Panc1 (cell line): Measurements from ENCODE around the gene MTUS2.

Experiments
- POLR2AphosphoS5 ChIP-seq: IDR thresholded peaks from 2 replicates; pipeline ENCODE4 v1.6.1; 2012; ENCODE audit warnings: mild to moderate bottlenecking, low read depth, low read length, moderate library complexity
- SIN3A ChIP-seq: IDR thresholded peaks from 2 replicates; pipeline ENCODE4 v1.6.1; 2012; ENCODE audit warnings: low read depth, mild to moderate bottlenecking, low read length, moderate library complexity, borderline replicate concordance; ENCODE audit not compliant: insufficient read depth
- TF ChIP-seq, protein P1 (sequence below): fragments of 450-650 bp; IDR thresholded peaks from 2 replicates; pipeline ENCODE4 v1.5.1; 2017; ENCODE audit warnings: mild to moderate bottlenecking
- TF ChIP-seq, protein P2 (sequence below), 2 experiments: IDR thresholded peaks; 2 replicates each; pipeline ENCODE4 v1.6.1; 2011 to 2012; ENCODE audit warnings: low read depth in 2 of 2, control low read depth in 1 of 2, low read length in 1 of 2, mild to moderate bottlenecking in 1 of 2, moderate library complexity in 1 of 2; ENCODE audit not compliant: insufficient read depth in 1 of 2

DNA sequence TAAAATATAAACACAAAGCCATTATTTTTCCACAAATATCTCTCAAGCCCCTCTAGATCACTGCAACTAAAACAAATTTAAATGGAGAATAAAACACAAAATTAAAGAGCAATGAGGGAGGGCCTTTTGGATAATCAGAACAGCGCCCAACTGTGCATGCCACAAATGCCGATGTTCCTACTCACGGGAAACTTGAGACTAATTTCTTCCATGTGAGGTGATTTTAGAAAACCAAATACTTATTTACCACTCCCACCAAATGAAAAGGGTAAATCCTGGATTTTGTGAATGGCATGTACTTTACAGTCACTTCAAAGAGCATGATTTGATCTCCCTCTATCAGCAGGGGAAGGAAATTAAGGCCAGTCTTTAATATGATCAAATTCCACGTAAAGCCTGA lies 700.5 kb downstream of the MTUS2 start:
- TF ChIP-seq, protein P1, sequence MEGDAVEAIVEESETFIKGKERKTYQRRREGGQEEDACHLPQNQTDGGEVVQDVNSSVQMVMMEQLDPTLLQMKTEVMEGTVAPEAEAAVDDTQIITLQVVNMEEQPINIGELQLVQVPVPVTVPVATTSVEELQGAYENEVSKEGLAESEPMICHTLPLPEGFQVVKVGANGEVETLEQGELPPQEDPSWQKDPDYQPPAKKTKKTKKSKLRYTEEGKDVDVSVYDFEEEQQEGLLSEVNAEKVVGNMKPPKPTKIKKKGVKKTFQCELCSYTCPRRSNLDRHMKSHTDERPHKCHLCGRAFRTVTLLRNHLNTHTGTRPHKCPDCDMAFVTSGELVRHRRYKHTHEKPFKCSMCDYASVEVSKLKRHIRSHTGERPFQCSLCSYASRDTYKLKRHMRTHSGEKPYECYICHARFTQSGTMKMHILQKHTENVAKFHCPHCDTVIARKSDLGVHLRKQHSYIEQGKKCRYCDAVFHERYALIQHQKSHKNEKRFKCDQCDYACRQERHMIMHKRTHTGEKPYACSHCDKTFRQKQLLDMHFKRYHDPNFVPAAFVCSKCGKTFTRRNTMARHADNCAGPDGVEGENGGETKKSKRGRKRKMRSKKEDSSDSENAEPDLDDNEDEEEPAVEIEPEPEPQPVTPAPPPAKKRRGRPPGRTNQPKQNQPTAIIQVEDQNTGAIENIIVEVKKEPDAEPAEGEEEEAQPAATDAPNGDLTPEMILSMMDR: no peak
- TF ChIP-seq, protein P2, sequence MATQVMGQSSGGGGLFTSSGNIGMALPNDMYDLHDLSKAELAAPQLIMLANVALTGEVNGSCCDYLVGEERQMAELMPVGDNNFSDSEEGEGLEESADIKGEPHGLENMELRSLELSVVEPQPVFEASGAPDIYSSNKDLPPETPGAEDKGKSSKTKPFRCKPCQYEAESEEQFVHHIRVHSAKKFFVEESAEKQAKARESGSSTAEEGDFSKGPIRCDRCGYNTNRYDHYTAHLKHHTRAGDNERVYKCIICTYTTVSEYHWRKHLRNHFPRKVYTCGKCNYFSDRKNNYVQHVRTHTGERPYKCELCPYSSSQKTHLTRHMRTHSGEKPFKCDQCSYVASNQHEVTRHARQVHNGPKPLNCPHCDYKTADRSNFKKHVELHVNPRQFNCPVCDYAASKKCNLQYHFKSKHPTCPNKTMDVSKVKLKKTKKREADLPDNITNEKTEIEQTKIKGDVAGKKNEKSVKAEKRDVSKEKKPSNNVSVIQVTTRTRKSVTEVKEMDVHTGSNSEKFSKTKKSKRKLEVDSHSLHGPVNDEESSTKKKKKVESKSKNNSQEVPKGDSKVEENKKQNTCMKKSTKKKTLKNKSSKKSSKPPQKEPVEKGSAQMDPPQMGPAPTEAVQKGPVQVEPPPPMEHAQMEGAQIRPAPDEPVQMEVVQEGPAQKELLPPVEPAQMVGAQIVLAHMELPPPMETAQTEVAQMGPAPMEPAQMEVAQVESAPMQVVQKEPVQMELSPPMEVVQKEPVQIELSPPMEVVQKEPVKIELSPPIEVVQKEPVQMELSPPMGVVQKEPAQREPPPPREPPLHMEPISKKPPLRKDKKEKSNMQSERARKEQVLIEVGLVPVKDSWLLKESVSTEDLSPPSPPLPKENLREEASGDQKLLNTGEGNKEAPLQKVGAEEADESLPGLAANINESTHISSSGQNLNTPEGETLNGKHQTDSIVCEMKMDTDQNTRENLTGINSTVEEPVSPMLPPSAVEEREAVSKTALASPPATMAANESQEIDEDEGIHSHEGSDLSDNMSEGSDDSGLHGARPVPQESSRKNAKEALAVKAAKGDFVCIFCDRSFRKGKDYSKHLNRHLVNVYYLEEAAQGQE (IDR thresholded peaks at IDR 0.05; ENCODE audit: insufficient read depth in 1 of 2, low read depth in 2 of 2, low read length in 1 of 2): no peak
- TF ChIP-seq POLR2AphosphoS5 (no peak), SIN3A (no peak)
